Kidney epithelial cell (primary cell): Measurements from ENCODE around the gene LOXHD1. TPM values are rescaled to one million over a fixed set of nuclear protein-coding genes. Genes with fewer than 3 reads are reported as not detected.

ENCODE experiments used
- DNase-seq: peaks from one replicate; pipeline ENCODE4 v3.0.0-alpha.2; 2010; ENCODE audit warnings: low read depth
- H3K27me3 ChIP-seq: 2 replicates; pipeline ENCODE4 v1.6.0; 2011; ENCODE audit warnings: low read length; ENCODE audit not compliant: control insufficient read depth, insufficient read depth
- H3K36me3 ChIP-seq: 2 replicates; pipeline ENCODE4 v1.5.1; 2011; ENCODE audit warnings: low read length; ENCODE audit not compliant: control insufficient read depth, insufficient read depth
- H3K4me3 ChIP-seq: 2 replicates; pipeline ENCODE4 v1.5.1; 2011; ENCODE audit warnings: low read depth, mild to moderate bottlenecking, control low read depth, low read length
- CTCF ChIP-seq: IDR thresholded peaks from 2 replicates; pipeline ENCODE4 v1.5.1; 2011; ENCODE audit warnings: mild to moderate bottlenecking, moderate library complexity, low read length, control low read depth, inconsistent platforms; ENCODE audit not compliant: insufficient read depth, poor library complexity, severe bottlenecking
- total RNA-seq: library from RNA; depleted of rRNA; stranded (reverse); fragments of >200 nt; gene quantifications from 2 replicates; pipeline ENCODE4 v1.2.3, GENCODE V29; 2015

The LOXHD1 gene
- total RNA-seq, 1 donor from 2014 or later: 0.08 TPM

DNA sequence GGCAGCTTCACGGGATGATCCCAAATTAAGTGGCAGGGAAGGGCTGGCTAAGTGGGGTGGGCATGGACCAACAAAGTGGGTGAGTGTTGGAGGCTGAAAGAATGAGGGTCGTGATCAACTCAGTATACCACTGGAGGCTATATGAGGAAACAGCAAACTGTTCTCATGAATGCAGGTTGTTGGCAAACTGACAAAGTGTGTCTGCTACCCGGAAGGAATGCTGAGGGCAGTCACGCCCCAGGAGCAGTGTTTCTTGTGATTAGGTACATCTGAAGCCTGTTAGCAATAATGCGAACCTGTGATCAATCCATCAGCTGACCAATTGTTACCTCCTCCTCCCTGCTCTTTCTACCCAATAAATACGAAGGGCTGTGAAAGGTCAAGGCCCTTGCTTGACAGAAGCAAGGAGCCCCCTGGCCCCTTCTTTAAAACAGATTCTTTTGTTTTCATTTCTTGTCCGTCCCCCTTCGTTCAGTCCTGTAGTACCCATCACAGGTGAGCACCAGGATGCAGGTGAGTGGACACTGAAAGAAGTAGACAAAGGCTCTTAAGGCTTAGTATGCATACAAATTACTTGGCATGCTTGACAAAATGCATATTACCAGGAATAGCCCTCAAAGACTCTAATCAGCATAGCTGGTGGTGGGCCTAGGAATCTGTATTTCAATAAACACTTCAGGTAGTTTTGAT lies 67.9 kb downstream of the LOXHD1 start:
- Histone ChIP-seq H3K4me3 (no peak overlapping the region), H3K27me3 (no peaks in the 10 kb centered on the region), H3K36me3 (no peaks in the 10 kb centered on the region)
- DNase-seq: no peak
- no peak for TF ChIP-seq CTCF

GRCh38 chr18:46587600-46587999 lies 69.4 kb downstream of the LOXHD1 start:
- Histone ChIP-seq H3K27me3 (no peaks in the 10 kb centered on the region), H3K4me3 (no peak overlapping the region), H3K36me3 (no peaks in the 10 kb centered on the region)
- no peak for TF ChIP-seq CTCF
- DNase-seq: no peak

DNA sequence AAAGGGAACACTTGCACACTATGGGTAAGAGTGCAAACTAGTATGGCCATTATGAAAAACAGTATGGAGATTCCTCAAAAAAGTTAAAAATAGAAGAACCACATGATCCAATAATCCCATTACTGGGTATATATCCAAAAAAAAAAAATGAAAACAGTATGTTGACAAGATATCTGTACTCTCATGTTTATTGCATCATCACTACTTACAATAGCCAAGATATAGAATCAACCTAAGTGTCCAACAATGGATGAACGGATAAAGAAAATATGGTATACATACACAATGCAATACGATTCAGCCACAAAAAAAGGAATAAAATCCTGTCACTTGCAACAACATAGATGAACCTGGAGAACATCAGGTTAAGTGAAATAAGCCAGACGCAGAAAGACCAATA lies 73.3 kb downstream of the LOXHD1 start:
- DNase-seq: no peak
- Histone ChIP-seq H3K4me3 (no peak overlapping the region), H3K27me3 (no peaks in the 10 kb centered on the region), H3K36me3 (no peaks in the 10 kb centered on the region)
- no peak for TF ChIP-seq CTCF

GRCh38 chr18:46581648-46582047 lies 75.4 kb downstream of the LOXHD1 start:
- Histone ChIP-seq H3K36me3 (no peaks in the 10 kb centered on the region), H3K27me3 (no peaks in the 10 kb centered on the region), H3K4me3 (no peak overlapping the region)
- TF ChIP-seq CTCF: no peak
- DNase-seq: no peak

GRCh38 chr18:46578987-46579386 lies 78.0 kb downstream of the LOXHD1 start:
- DNase-seq: no peak
- Histone ChIP-seq H3K4me3 (no peak overlapping the region), H3K27me3 (no peaks in the 10 kb centered on the region), H3K36me3 (no peaks in the 10 kb centered on the region)
- no peak for TF ChIP-seq CTCF

- TF ChIP-seq CTCF: no peak
Measured at GRCh38 chr18:46577546-46577945, 79.5 kb downstream of the LOXHD1 start.

More at GRCh38 chr18:46577546-46577945, 79.5 kb downstream of the LOXHD1 start:
- no peak overlapping the region for H3K4me3 ChIP-seq
- no peaks in the 10 kb centered on the region for H3K36me3 ChIP-seq
- DNase-seq: no peak
- H3K27me3 ChIP-seq: no peaks in the 10 kb centered on the region
